ENCODE results near the gene TOR1A. TPM values are rescaled to one million over a fixed set of nuclear protein-coding genes. Genes with fewer than 3 reads are reported as not detected.

The TOR1A gene
- polyA plus RNA-seq, 1 donor (not counting 4 experiments of a cell fraction or from before 2014, with no cell fraction given), result 60.6 TPM

GRCh38 chr9:129806061-129806460 is 17.9 kb downstream of the TOR1A start:
- Histone ChIP-seq H3K27me3 (ENCODE audit: control insufficient read depth, extremely low read depth, insufficient read depth, low read length) (no peaks in the 10 kb centered on the region), H3K4me1 (ENCODE audit: control insufficient read depth, extremely low read depth, insufficient read depth, low read length) (peaks cover 6% of the 10 kb centered on the region), H3K9me3 (ENCODE audit: control insufficient read depth, low read depth, low read length) (no peaks in the 10 kb centered on the region), H4K20me1 (ENCODE audit: control insufficient read depth, extremely low read depth, insufficient read depth, low read length) (no peaks in the 10 kb centered on the region), H3K27ac (ENCODE audit: control insufficient read depth, insufficient read depth, low read length) (no peak overlapping the region), H3K9ac (ENCODE audit: control insufficient read depth, extremely low read depth, insufficient read depth, low read length) (no peak overlapping the region), H2AFZ (ENCODE audit: control insufficient read depth, low read length) (no peak overlapping the region), H3K36me3 (ENCODE audit: control insufficient read depth in 2 of 2, extremely low read depth in 1 of 2, insufficient read depth in 2 of 2, low read length in 2 of 2) (peaks cover 10 to 19% of the 10 kb centered on the region in 2 experiments), H3K4me3 (ENCODE audit: control insufficient read depth in 2 of 3, extremely low read depth in 1 of 3, insufficient read depth in 2 of 3, low read depth in 1 of 3, low read length in 3 of 3) (no peak overlapping the region), H3K4me2 (ENCODE audit: control insufficient read depth, extremely low read depth, insufficient read depth, low read depth, low read length) (no peak overlapping the region), H3K79me2 (ENCODE audit: control insufficient read depth, insufficient read depth, low read length) (peaks cover 9% of the 10 kb centered on the region), H3K9me1 (ENCODE audit: control insufficient read depth, extremely low read depth, insufficient read depth, low read length) (no peaks in the 10 kb centered on the region)
- TF ChIP-seq EZH2 (IDR thresholded peaks at IDR 0.05; ENCODE audit: low read length) (no peak), CTCF (optimal IDR thresholded peaks at IDR 0.05 in 1 of 3, IDR thresholded peaks at IDR 0.05 in 1 of 3, conservative IDR thresholded peaks at IDR 0.05 in 1 of 3; ENCODE audit: extremely low read depth in 1 of 3, insufficient read depth in 2 of 3, low read length in 3 of 3) (no peak)
- DNase-seq (ENCODE audit: low read depth, low spot score) (no peak), FAIRE-seq (no peak)
- dilution Hi-C loops (cut with MboI; ENCODE audit: extremely low pct_ligation_motif_present, low sequenced_read_pairs), result no loop called here

- peaks cover 6% of the 10 kb centered on the region for H3K4me1 ChIP-seq (ENCODE audit: control insufficient read depth, extremely low read depth, insufficient read depth, low read length)
- FAIRE-seq, result no peak
- peak overlapping the region; percentile 86 for H3K4me2 ChIP-seq (ENCODE audit: control insufficient read depth, extremely low read depth, insufficient read depth, low read depth, low read length)
- H2AFZ ChIP-seq (ENCODE audit: control insufficient read depth, low read length), result peak overlapping the region; percentile 41
- H3K4me3 ChIP-seq (ENCODE audit: control insufficient read depth in 2 of 3, extremely low read depth in 1 of 3, insufficient read depth in 2 of 3, low read depth in 1 of 3, low read length in 3 of 3), result peak overlapping the region; percentile 56 to 97 (median 82)
- peak overlapping the region; percentile 39 for H3K9ac ChIP-seq (ENCODE audit: control insufficient read depth, extremely low read depth, insufficient read depth, low read length)
- H3K27me3 ChIP-seq (ENCODE audit: control insufficient read depth, extremely low read depth, insufficient read depth, low read length), result no peaks in the 10 kb centered on the region
- H4K20me1 ChIP-seq (ENCODE audit: control insufficient read depth, extremely low read depth, insufficient read depth, low read length), result no peaks in the 10 kb centered on the region
- H3K36me3 ChIP-seq (ENCODE audit: control insufficient read depth in 2 of 2, extremely low read depth in 1 of 2, insufficient read depth in 2 of 2, low read length in 2 of 2), result peaks cover 4 to 5% of the 10 kb centered on the region in 2 experiments
- H3K79me2 ChIP-seq (ENCODE audit: control insufficient read depth, insufficient read depth, low read length), result peaks cover 9% of the 10 kb centered on the region
- no peaks in the 10 kb centered on the region for H3K9me1 ChIP-seq (ENCODE audit: control insufficient read depth, extremely low read depth, insufficient read depth, low read length)
- no peaks in the 10 kb centered on the region for H3K9me3 ChIP-seq (ENCODE audit: control insufficient read depth, low read depth, low read length)
- TF ChIP-seq CTCF (optimal IDR thresholded peaks at IDR 0.05 in 1 of 3, IDR thresholded peaks at IDR 0.05 in 1 of 3, conservative IDR thresholded peaks at IDR 0.05 in 1 of 3; ENCODE audit: extremely low read depth in 1 of 3, insufficient read depth in 2 of 3, low read length in 3 of 3), result no peak
- TF ChIP-seq EZH2 (IDR thresholded peaks at IDR 0.05; ENCODE audit: low read length), result no peak
- peak overlapping the region; percentile 5 for H3K27ac ChIP-seq (ENCODE audit: control insufficient read depth, insufficient read depth, low read length)
- dilution Hi-C loops (cut with MboI; ENCODE audit: extremely low pct_ligation_motif_present, low sequenced_read_pairs), result no loop called here
- no peak for DNase-seq (ENCODE audit: low read depth, low spot score)
Measured at GRCh38 chr9:129803676-129804060, 20.3 kb downstream of the TOR1A start.

All from keratinocyte (primary cell).